OCI-LY7 (cell line): ENCODE data around the gene DIRAS1. TPM values are rescaled to one million over a fixed set of nuclear protein-coding genes. Genes with fewer than 3 reads are reported as not detected.
"Not testable (repeated sequence)": the region's sequence is repeated elsewhere in the genome, so short reads cannot be mapped to it uniquely, and the experiment has no call there.

ENCODE experiments used
- BruUV-seq: library from RNA; stranded (reverse); fragments of 400-500 nt; replicated peaks from 2 replicates; lab custom pipeline; 2021; lab: Mats Ljungman, UMichigan
- CTCF ChIA-PET: fragments of 300-600 bp; sonication (Branson Sonifier 250); formaldehyde crosslinking; loops from one replicate; lab custom pipeline; 2022; ENCODE audit warnings: antibody characterized with exemption; ENCODE audit not compliant: unreplicated experiment; lab: Charles Lee
- POLR2A ChIA-PET: fragments of 300-600 bp; sonication (Branson Sonifier 250); formaldehyde crosslinking; loops from one replicate; lab custom pipeline; 2022; ENCODE audit warnings: antibody characterized with exemption; lab: Charles Lee
- DNase-seq: peaks from one replicate; pipeline ENCODE4 v3.0.0-alpha.2; 2015; ENCODE audit warnings: low spot score
- H2AFZ ChIP-seq: fragments of 200-600 bp; sonication (generic), shearing (Covaris generic); 2 replicates; pipeline ENCODE4 v1.6.1; 2014; ENCODE audit warnings: mild to moderate bottlenecking, antibody characterized with exemption, low read length, moderate library complexity
- H3K27ac ChIP-seq: fragments of 200-600 bp; sonication (generic); 2 replicates; pipeline ENCODE4 v1.5.1; 2014; ENCODE audit warnings: mixed run types, low read depth, mild to moderate bottlenecking, moderate library complexity, low read length, inconsistent platforms; ENCODE audit not compliant: poor library complexity, severe bottlenecking
- H3K36me3 ChIP-seq: fragments of 200-600 bp; sonication (generic); 2 replicates; pipeline ENCODE4 v1.6.1; 2014; ENCODE audit warnings: mild to moderate bottlenecking, antibody characterized with exemption, low read length, moderate library complexity, mixed read lengths; ENCODE audit not compliant: insufficient read depth
- H3K4me1 ChIP-seq: fragments of 200-600 bp; sonication (generic); 2 replicates; pipeline ENCODE4 v1.5.1; 2014; ENCODE audit warnings: mild to moderate bottlenecking, low read length; ENCODE audit not compliant: insufficient read depth, poor library complexity, severe bottlenecking
- H3K4me2 ChIP-seq: fragments of 200-600 bp; sonication (generic); 2 replicates; pipeline ENCODE4 v1.6.1; 2014; ENCODE audit warnings: mild to moderate bottlenecking, low read length
- H3K4me3 ChIP-seq: fragments of 200-600 bp; sonication (generic); 2 replicates; pipeline ENCODE4 v1.5.1; 2014; ENCODE audit warnings: mild to moderate bottlenecking, low read depth, low read length; ENCODE audit not compliant: poor library complexity, severe bottlenecking
- H3K79me2 ChIP-seq: fragments of 200-600 bp; sonication (generic); 2 replicates; pipeline ENCODE4 v1.6.1; 2016; ENCODE audit warnings: low read depth, mild to moderate bottlenecking, low read length, moderate library complexity, mixed read lengths; ENCODE audit not compliant: insufficient read depth
- H3K9me2 ChIP-seq: fragments of 200-600 bp; sonication (generic); 2 replicates; pipeline ENCODE4 v1.6.1; 2016; ENCODE audit warnings: mild to moderate bottlenecking, low read length, mixed read lengths; ENCODE audit not compliant: insufficient read depth
- H3K9me3 ChIP-seq: fragments of 200-600 bp; sonication (generic); 2 replicates; pipeline ENCODE4 v1.6.1; 2014; ENCODE audit warnings: mild to moderate bottlenecking, mixed run types, low read length, mixed read lengths
- H4K20me1 ChIP-seq: fragments of 200-600 bp; sonication (generic); 2 replicates; pipeline ENCODE4 v1.6.1; 2014; ENCODE audit warnings: mild to moderate bottlenecking, antibody characterized with exemption, low read length, moderate library complexity, mixed read lengths; ENCODE audit not compliant: insufficient read depth
- EZH2phosphoT487 ChIP-seq: fragments of 200-600 bp; sonication (generic); IDR thresholded peaks from 2 replicates; pipeline ENCODE4 v1.6.1; 2018; ENCODE audit warnings: low read depth, borderline replicate concordance, mild to moderate bottlenecking, mixed run types, antibody characterized with exemption, low read length, moderate library complexity, mixed read lengths
- intact Hi-C: fragments of 100-400 bp; cut with micrococcal nuclease; formaldehyde crosslinking; loops from one replicate; pipeline ENCODE4 v1.10.0; 2022; ENCODE audit not compliant: unreplicated experiment
- total RNA-seq, 2 experiments: library from RNA; depleted of rRNA in 1 of 2; stranded (reverse); fragments of >200 nt in 1 of 2; shearing (Covaris generic) in 1 of 2; gene quantifications; 2 replicates each; pipeline ENCODE4 v1.2.3, GENCODE V29; 2014 to 2022
- TF ChIP-seq, protein P1 (sequence below): fragments of 200-600 bp; sonication (generic); conservative IDR thresholded peaks from 2 replicates; pipeline ENCODE4 v1.5.1; 2014; ENCODE audit warnings: mild to moderate bottlenecking, antibody characterized with exemption, low read length, moderate library complexity, mixed read lengths

The DIRAS1 gene
- total RNA-seq, 2 experiments from 2014 or later, result not detected

DNA sequence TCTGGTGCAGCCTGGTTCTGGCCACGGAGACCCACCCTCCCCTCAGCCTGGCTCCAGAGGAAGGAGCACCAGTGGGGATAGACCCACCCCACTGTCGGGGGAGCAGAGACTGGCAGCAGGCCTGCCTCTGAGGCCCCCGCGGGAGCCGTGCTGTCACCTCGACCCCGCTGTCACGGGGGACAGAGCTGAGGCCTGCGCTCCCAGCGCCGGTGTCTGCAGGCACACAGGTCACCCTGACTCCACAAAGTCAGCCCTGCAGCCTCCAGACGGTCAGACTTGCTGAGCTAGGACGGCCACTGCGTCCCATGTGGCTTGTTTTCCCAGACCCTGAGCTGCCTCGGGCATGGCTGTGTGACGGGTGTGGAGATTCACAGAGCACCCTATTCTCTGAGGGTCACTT, 51.0 kb downstream of the DIRAS1 start:
- Histone ChIP-seq H3K9me3 (no peaks in the 10 kb centered on the region), H3K4me1 (peaks cover 30% of the 10 kb centered on the region), H3K36me3 (no peaks in the 10 kb centered on the region), H3K27ac (no peak overlapping the region), H3K4me3 (no peak overlapping the region), H3K9me2 (no peaks in the 10 kb centered on the region), H4K20me1 (no peaks in the 10 kb centered on the region), H3K79me2 (no peaks in the 10 kb centered on the region), H2AFZ (no peak overlapping the region), H3K4me2 (no peak overlapping the region)
- intact Hi-C loops, result no loop called here
- DNase-seq, result no peak
- BruUV-seq, result no TSS peak
- CTCF ChIA-PET, result no interaction called here
- TF ChIP-seq EZH2phosphoT487, result no peak
- TF ChIP-seq, protein P1, sequence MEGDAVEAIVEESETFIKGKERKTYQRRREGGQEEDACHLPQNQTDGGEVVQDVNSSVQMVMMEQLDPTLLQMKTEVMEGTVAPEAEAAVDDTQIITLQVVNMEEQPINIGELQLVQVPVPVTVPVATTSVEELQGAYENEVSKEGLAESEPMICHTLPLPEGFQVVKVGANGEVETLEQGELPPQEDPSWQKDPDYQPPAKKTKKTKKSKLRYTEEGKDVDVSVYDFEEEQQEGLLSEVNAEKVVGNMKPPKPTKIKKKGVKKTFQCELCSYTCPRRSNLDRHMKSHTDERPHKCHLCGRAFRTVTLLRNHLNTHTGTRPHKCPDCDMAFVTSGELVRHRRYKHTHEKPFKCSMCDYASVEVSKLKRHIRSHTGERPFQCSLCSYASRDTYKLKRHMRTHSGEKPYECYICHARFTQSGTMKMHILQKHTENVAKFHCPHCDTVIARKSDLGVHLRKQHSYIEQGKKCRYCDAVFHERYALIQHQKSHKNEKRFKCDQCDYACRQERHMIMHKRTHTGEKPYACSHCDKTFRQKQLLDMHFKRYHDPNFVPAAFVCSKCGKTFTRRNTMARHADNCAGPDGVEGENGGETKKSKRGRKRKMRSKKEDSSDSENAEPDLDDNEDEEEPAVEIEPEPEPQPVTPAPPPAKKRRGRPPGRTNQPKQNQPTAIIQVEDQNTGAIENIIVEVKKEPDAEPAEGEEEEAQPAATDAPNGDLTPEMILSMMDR, result no peak
- POLR2A ChIA-PET, result no interaction called here

DNA sequence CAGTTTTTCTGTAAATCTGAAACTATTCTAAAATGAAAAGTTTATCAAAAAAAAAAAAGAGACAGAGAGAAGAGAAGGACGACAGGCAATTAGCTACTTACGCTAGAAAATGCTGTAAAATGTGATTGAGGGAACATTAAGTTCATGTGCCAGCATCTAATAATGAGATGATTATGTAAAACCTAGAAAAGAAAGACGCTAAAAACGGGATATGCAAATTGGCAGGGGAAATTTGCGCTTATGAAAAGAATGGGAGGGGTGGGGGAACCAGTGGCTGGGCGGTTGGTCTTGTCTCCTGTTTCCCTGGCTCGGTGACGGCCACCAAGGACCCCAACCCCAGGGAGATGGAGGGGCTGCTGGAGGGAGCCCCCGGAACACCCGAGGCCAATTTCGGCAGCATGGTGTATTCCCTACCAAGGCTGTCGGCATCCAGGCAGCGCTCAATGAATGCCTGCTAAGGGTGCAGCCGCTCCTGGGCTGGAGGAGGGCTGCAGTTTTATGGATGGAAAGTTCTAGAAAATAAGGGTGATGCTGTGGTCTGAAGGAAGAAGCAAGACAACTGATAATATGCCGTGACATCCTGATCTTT, 52.9 kb downstream of the DIRAS1 start:
- peaks cover 4% of the 10 kb centered on the region for H3K9me3 ChIP-seq
- H3K4me1 ChIP-seq, result peaks cover 47% of the 10 kb centered on the region
- ChIA-PET CTCF (no interaction called here), POLR2A (interaction anchor here (0.7 kb wide), 1 partner anchor 20 kb away, joined by 4 read pairs; no protein-coding TSS in a partner anchor)
- TF ChIP-seq, protein P1, result no peak
- no peak for TF ChIP-seq EZH2phosphoT487
- H2AFZ ChIP-seq, result peak overlapping the region; percentile 16; the same call in 1 of the 2 replicates
- no peaks in the 10 kb centered on the region; the same call in 1 of the 2 replicates for H3K36me3 ChIP-seq
- intact Hi-C loops, result no loop called here
- H3K9me2 ChIP-seq, result no peaks in the 10 kb centered on the region
- peak overlapping the region; percentile 47 for H3K4me3 ChIP-seq
- H3K27ac ChIP-seq, result no peak overlapping the region
- peak; percentile 39 for DNase-seq
- no TSS peak for BruUV-seq
- H4K20me1 ChIP-seq, result no peaks in the 10 kb centered on the region
- H3K79me2 ChIP-seq, result no peaks in the 10 kb centered on the region
- peak overlapping the region; percentile 67 for H3K4me2 ChIP-seq

DNA sequence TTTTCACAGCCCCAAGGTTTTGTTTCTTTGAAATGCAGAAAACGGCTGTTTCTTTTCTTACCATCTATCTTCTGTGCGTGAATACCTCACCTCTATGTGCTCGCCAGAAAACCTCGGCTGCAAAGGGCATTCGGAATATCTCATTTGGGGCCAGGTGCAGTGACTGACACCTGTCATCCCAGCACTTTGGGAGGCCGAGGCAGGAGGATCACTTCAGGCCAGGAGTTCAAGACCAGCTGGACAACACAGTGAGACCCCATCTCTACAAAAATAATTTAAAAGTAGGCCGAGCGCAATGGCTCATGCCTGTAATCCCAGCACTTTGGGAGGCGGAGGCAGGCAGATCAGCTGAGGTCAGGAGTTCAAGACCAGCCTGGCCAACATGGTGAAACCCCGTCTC, 53.8 kb downstream of the DIRAS1 start:
- H4K20me1 ChIP-seq, POLR2A ChIA-PET, CTCF ChIA-PET, H3K27ac ChIP-seq, H3K4me2 ChIP-seq, H3K9me2 ChIP-seq, H3K4me3 ChIP-seq, H3K36me3 ChIP-seq, H3K79me2 ChIP-seq, BruUV-seq, DNase-seq, H2AFZ ChIP-seq: not testable (repeated sequence)
- H3K4me1 ChIP-seq, result peaks cover 47% of the 10 kb centered on the region
- H3K9me3 ChIP-seq, result peaks cover 12% of the 10 kb centered on the region
- intact Hi-C loops, result loop anchor here (2.0 kb wide), 1 partner anchor 31 kb away; no protein-coding TSS in a partner anchor
